Erythroblast (primary cell): ENCODE data around the gene PLIN1.

ENCODE experiments used
- DNase-seq, 2 experiments: peaks; one replicate each; lab custom pipeline; 2025; lab: John Stamatoyannopoulos, UW
- GATA1 ChIP-seq: IDR thresholded peaks from 2 replicates; pipeline ENCODE4 v1.6.1; 2011; ENCODE audit warnings: low read depth, mild to moderate bottlenecking, control low read depth, low read length, moderate library complexity
- POLR2A ChIP-seq: IDR thresholded peaks from 2 replicates; pipeline ENCODE4 v1.6.1; 2011; ENCODE audit warnings: mild to moderate bottlenecking, low read length

PLIN1 gene

DNA sequence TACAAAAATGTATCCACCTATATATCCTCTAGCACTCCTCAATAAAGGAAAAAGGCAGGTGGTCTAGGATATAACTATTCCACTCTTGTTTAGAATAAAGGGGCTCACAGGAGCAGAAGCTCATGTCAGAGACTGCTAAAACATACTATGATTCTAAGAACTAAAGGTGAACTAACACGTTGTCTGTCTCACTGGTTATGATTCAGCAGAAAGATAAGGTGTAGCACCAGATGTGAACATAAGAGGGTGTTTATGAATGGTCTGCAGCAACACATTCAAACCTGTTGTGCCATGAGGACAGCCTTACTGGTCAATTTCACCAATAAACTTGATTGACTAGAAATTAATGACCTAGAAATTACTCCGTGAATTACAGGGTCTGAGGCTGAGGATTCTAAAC, 6.8 kb upstream of the PLIN1 start:
- no peak for DNase-seq
- TF ChIP-seq POLR2A (no peak), GATA1 (no peak)

GRCh38 chr15:89681146-89681545, 2.0 kb upstream of the PLIN1 start:
- TF ChIP-seq POLR2A, result no peak
- TF ChIP-seq GATA1, result no peak
- DNase-seq, result no peak

GRCh38 chr15:89680282-89680873, 1.2 kb upstream of the PLIN1 start:
- no peak for DNase-seq

GRCh38 chr15:89677381-89677780, 1.8 kb downstream of the PLIN1 start:
- DNase-seq, result no peak
- no peak for TF ChIP-seq GATA1
- no peak for TF ChIP-seq POLR2A

More at GRCh38 chr15:89680282-89680873, 1.2 kb upstream of the PLIN1 start:
- TF ChIP-seq POLR2A, result no peak
- TF ChIP-seq GATA1, result no peak

DNA sequence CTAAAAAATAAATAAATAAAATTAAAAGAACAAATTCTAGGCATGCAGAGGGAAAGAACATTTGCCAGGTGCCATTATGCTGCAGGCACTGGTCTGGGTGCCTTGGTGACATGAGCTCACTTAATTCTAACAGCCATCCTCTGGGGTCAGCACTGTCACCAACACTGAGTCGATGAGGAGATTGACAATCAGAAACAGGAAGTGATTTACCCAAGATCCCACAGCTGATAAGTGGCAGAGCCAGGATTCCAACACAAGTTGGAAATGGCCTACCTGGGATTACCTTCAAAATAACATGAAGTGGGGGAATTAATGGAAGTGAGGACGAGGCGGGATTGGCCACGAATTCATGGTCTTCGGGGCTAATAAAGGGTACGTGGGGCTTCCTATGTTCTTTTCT, 3.6 kb downstream of the PLIN1 start:
- no peak for DNase-seq
- TF ChIP-seq POLR2A, result no peak
- no peak for TF ChIP-seq GATA1

DNA sequence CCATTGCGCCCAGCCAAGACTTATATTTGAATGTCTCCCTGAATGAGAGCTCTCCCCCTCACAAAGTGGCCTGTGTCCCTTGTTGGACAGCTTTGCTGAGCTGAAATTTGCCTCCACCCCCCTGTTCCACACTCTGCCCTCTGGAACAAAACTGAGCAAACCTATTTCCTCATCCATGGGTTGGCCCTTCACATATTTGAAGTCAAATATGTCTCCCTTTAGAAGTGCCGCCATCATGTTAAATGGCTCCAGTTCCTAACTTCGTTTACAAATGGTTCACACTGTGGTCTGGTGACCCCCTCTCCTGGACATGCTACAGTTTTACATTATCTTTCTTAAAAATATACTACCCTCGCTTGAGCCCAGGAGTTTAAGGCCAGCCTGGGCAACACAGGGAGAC, 4.6 kb downstream of the PLIN1 start:
- no peak for TF ChIP-seq POLR2A
- TF ChIP-seq GATA1, result no peak
- DNase-seq, result no peak

DNA sequence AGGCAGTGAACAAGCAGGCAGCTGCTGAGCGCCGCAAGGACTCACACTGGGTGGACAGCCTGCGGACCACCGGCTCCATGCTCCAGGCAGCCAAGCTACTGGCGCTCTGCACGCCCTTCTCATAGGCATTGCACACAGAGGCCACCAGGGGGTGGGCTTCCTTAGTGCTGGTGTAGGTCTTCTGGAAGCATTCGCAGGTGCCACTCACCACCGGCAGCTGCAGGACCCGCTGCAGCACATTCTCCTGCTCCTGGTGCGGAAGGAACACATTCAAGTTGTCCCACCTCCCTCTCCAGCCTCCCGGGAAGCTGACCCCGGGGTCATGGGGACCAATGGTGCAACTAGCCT, 6.0 kb downstream of the PLIN1 start:
- DNase-seq, result peak; percentile 49 to 54
- no peak for TF ChIP-seq POLR2A

DNA sequence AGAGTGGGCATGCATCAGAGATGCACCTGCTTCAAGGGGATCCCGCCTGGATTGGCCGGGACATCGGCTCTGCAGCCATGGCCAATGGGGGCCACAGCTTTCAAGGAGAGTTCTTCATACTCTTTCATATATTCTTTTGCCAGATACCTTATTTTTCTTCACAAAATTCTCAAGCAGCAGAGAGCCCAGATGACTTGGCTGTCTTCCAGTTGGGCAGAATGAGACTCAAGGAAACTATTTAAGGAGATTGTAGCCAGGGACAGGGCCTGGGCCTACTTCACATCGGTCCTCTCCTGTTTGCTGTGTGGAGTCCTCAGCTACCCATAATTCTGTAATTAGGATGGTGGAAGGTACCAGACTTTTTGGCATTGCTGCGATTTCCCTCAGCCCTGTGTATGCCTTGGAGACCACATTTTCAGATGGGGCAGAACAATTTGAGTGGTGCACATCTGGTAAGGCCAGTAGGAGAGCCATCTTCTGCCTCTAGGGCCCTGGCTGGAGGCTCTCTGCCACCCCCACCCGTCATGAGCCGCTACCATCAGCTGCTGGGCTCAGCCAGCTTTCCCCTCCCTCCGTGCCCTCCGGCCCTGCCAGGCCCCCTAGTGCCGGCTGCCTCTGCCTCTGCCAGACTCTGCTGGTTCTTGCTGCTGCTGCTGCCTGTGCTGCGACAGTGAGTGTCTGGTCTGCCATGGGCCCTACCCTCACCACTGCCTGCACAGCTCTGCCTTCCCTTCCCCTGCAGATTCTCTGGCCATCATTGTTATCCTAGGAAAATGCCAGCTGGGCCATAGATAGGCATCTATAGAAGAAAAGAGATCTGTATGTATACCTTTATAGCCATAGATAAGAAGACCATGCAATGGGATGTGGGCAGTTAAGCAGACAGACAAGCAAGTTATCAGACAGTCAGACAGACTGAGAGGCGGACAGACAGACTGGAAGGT, 6.7 kb downstream of the PLIN1 start:
- TF ChIP-seq GATA1, result no peak
- TF ChIP-seq POLR2A, result no peak

GRCh38 chr15:89671687-89672086, 7.5 kb downstream of the PLIN1 start:
- TF ChIP-seq POLR2A, result no peak
- no peak for TF ChIP-seq GATA1
- no peak for DNase-seq

More for the DNA sequence above, 6.7 kb downstream of the PLIN1 start:
- no peak for DNase-seq

- DNase-seq, result no peak
- no peak for TF ChIP-seq POLR2A
- no peak for TF ChIP-seq GATA1
Measured at GRCh38 chr15:89670971-89671560, 8.1 kb downstream of the PLIN1 start.

DNA sequence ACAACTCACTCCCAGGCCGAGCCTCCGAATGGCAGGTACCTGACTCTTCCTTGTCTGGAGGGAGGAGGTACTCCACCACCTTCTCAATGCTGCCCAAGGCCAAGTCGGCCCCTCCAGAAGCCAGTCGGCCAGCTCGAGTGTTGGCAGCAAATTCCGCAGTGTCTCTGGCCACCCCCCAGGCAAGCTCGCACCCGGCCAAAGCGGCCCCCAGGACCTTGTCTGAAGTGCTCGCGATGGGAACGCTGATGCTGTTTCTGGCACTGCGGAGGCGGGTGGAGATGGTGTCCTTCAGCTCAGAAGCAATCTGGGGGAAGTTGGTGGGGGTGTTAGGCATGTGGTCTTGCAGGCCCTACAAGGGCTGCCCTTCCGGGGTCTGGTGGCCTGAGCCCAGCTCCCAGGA, 9.2 kb downstream of the PLIN1 start:
- DNase-seq, result no peak
- TF ChIP-seq POLR2A (no peak), GATA1 (no peak)

DNA sequence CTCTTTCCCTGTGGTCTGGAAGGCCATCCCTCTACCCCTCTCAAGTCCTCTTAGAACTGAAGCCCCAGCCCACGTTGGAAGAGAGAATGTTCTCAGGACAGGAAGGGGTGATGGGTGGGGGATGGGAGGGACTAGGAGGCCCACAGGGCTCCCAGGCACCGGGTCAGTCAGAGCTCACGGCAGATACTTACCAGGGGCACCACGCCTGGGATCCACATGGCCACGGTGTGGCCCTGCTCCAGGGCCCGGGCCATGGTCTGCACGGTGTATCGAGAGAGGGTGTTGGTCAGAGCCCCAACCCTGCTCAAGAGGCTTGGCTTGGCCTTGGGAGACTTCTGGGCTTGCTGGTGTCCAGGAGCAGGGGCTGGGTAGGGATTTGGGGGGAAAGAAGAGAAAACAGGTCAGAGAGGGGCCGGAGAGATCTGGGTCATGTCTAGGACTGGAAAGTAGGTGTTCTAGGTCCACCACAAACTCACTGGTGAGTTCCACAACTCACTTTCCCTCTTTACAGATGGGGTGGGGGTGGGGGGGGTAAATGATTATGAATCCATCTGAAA, 9.8 kb downstream of the PLIN1 start:
- TF ChIP-seq POLR2A (no peak), GATA1 (no peak)
- no peak for DNase-seq

- TF ChIP-seq GATA1 (no peak), POLR2A (no peak)
- DNase-seq, result no peak
Measured at GRCh38 chr15:89668171-89668570, 11.0 kb downstream of the PLIN1 start.

DNA sequence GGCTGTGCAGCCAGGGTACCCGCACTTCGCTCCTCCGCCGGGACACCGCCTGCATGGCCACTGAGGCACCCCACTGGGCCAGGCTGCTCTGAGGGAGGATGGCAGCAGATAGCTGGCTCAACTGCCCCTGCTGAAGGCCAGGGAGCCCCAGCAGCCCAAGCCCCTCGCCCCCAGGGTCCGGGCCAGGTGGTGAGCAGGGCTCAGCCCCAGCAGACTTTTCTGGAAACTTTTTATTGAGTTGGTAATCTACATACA, 11.5 kb downstream of the PLIN1 start:
- no peak for TF ChIP-seq GATA1
- no peak for DNase-seq

DNA sequence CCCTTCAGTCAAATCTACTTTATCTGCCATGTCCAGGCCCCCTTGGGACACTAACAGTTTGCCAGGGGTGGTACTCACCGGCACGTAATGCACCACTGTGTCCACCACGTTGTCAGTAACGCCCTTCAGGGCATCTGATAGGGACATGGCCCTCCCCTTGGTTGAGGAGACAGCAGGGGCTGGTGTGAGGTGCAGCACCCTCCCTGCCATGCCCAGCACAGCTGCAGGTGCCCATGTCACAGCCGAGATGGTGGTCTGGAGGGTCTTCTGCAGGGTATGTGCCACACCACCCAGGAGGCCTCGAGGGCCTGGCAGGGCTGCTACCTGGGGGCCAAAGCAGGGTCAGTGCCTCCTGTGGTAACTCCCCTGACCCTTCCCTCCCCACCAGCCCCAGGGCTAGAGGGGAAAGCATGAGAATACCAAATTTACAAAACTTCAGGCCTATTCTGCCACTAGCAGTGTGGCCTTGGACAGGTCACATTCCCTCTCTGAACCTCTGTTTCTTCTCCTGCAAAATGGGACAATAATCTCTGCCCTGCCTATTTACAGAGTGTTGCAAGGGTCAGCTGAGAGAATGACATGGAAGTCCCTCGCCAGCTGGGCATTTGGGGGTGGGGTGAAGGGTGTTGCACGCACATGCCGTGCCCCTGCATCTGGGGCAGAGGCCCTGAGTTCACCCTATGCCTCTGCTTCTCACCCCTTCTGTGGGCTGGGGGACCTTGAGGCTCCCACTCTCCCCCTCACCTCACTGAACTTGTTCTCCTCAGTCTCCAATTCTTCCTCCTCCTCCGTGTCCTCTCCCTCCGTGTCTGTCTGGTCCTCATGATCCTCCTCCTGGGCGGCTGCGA, 12.1 kb downstream of the PLIN1 start:
- no peak for TF ChIP-seq GATA1
- TF ChIP-seq POLR2A, result no peak
- DNase-seq, result peak in 1 of 2 experiments; percentile 10
